Epidermal melanocyte (primary cell): ENCODE results near the gene UGT2A1.
A peak's percentile ranks its signal among the peaks of the same experiment; 100 is the strongest.
"Not testable (repeated sequence)": the region's sequence is repeated elsewhere in the genome, so short reads cannot be mapped to it uniquely, and the experiment has no call there.

Experiments
- DNase-seq: peaks from one replicate; pipeline ENCODE4 v3.0.0; 2011; ENCODE audit warnings: low spot score; ENCODE audit not compliant: insufficient read length

UGT2A1 gene

DNA sequence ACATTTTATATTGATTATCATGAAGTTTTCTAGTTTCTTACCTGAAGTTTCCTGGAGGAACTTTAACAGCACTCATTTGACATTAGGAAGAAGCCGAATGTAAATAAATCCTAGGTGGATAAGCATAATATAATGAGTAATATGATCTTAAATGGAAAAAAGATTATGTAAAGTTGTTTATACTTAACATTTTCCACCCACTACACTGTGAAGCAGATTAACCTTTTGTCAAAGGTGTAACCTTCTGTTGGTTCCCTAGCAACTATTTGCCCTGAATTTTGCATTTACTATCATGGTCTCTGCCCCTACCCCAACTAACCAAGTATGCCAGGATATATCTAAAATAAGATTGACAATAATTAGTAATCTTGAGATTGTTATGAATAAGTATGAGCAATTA lies at the start of gene UGT2A1:
TSS of gene UGT2A1 (minus strand) at position 101 of the 400 bp plus-strand sequence. CDS start 5,603 bp downstream, outside the sequence.
- DNase-seq = no peak

DNA sequence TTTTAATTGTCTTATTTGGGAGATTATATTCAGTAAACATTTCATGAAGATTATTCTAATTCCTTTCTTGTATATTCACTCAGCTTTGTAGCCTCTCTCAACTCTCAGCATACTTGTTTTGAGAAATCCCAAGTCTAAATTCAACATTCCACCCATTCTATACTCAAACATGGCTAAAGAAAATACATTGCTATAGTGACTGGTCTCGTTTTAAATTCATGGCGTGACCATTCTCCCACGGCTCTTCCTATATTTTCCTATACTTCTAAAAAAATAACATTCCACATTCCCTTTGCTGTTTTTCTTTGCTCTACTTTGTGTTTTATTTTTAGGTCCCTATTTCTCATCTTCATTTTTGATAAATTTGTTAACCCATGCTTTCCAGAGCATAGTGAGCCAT lies 49.2 kb upstream of the UGT2A1 start:
- DNase-seq = no peak

DNA sequence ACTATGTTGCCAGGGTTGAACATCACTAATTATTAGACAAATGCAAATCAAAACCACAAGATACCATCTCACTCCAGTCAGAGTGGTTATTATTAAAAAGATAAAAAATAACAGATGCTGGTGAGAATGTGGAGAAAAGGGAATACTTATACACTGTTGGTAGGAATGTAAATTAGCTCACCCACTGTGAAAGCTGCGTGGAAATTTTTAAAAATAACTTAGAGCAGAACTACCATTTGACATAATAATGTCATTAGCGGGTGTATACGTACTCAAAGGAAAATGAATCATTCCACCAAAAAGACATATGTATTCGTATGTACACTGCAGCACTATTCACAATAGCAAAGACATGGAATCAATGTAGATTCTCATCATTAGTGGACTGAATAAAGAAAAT lies 48.6 kb upstream of the UGT2A1 start:
- no peak for DNase-seq

DNA sequence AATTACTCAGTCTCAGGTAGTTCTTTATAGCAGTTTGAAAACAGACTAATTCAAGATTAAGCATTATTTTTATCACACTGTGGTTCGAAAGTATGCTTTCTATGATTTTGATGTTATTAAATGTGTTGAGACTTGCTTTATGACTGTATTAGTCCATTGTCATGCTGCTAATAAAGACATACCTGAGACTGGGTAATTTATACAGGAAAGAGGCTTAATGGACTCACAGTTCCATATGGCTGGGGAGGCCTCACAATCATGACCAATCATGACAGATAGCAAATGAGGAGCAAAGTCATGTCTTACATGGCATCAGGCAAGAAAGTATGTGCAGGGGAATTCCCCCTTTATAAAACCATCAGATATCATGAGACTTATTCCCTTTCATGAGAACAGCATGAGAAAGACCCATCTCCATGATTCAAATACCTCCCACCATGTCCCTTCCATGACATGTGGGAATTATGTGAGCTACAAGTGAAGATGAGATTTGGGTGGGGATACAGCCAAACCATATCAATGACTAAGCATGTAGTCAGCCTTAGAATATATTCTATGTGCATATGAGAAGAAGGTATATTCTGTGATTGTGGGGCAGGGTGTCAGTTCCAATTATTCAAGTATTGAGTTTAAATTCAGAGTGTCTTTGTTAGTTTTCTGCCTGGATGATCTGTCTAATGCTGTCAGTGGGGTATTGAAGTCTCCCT lies 44.6 kb upstream of the UGT2A1 start:
- DNase-seq = no peak

- DNase-seq = peak; percentile 19
Measured at GRCh38 chr4:69689599-69689998, 36.6 kb upstream of the UGT2A1 start.

GRCh38 chr4:69684804-69685203 lies 31.8 kb upstream of the UGT2A1 start:
- no peak for DNase-seq

DNA sequence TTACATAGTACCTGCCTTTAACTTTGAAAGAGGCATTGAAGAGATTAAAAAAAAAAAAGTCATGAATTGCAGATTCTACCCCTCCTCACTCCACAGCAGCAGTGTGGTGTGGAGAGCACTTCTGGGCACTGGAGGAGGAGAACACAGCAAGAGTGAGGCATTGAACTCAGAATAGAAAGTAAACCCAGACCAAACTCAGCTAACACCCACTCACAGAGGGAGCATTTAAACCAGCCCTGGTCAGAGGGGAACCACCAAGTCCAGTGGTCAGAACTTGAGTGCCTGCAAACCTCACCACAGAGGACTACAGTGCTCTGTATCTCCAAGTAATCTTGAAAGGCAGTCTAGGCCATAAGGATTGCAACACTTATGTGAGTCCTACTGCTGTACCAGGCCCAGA lies 15.6 kb upstream of the UGT2A1 start:
- no peak for DNase-seq

DNA sequence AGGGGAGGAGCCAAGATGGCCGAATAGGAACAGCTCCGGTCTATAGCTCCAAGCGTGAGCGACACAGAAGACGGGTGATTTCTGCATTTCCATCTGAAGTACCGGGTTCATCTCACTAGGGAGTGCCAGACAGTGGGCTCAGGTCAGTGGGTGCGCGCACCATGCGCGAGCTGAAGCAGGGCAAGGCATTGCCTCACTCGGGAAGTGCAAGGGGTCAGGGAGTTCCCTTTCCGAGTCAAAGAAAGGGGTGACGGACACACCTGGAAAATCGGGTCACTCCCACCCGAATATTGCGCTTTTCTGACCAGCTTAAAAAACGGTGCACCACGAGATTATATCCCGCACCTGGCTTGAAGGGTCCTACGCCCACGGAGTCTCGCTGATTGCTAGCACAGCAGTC lies 11.0 kb upstream of the UGT2A1 start:
- DNase-seq = not testable (repeated sequence)

DNA sequence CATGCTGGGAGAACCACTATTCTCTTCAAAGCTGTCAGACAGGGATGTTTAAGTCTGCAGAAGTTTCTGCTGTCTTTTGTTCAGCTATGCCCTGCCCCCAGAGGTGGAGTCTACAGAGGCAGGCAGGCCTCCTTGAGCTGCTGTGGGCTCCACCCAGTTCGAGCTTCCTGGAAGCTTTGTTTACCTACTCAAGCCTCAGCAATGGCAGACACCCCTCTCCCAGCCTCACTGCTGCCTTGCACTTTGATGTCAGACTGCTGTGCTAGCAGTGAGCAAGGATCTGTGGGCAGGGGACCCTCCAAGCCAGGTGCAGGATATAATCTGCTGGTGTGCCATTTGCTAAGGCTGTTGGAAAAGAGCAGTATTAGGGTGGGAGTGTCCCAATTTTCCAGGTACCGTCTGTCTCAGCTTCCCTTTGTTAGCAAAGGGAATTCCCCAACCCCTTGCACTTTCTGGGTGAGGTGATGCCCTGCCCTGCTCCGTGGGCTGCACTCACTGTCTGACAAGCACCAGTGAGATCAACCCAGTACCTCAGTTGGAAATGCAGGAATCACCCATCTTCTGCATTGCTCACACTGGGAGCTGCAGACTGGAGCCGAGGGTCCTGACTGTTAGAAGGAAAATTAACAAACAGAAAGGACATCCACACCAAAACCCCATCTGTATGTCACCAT lies 8.2 kb upstream of the UGT2A1 start:
- DNase-seq = not testable (repeated sequence)

DNA sequence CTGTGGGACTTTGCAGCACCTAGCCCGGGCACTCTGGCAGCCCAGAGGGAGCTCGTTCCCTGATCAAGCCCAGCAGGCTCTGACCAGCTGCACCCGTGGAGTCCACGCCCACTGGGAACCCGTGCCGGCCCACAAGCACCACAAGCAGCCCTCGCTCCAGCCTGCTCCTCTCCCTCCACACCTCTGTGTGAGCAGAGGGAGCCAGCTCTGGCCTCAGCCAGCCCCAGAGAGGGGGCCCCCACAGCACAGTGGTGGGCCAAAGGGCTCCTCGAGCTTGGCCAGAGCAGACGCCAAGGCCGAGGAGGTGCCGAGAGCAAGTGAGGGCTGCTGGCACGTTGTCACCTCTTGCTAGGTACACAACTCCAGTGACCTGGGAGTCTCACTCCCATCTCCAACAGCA lies 5.1 kb upstream of the UGT2A1 start:
- DNase-seq = no peak

DNA sequence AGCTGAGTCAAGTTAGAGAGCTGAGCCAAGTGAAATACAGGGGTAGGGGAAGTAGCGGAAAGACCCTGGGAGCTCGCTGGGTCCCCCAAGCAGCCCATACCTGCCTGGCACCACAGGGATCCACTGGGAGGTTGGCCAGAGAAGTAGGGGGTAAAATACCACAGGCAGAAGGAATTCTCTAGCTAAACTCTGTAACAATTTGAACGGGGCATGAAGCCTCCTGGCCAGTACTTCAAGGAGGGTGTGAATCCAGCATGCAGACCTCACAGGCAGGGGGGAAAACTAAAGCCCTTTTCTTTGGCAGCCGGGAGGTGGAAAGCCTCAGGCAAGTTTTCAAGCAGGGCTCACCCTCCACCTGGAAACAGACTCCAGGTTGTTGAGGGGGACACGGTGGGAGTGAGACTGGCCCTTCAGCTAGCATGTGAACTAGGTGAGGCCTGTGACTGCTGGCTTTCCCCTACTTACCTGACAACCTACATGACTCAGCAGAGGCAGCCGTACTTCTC lies 3.7 kb upstream of the UGT2A1 start:
- DNase-seq = no peak

DNA sequence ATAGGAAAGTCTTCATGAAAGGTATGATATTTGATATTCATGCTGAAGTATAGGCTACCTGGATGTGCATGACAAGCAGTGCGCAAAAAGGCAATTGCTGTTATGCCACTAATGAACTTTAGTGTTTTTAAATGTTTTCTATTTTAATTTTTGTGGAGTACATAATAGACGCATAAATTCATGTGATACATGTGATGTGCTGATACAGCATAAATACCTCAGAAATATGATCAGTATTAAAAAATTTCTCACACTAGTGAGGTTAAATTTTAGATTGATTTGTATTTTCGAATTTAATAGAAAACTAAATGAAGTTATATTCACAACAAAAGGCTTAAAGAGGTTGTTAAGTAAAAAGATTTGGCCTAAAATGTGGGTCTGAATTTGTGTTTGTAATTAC lies 2.2 kb downstream of the UGT2A1 start:
- DNase-seq = no peak

DNA sequence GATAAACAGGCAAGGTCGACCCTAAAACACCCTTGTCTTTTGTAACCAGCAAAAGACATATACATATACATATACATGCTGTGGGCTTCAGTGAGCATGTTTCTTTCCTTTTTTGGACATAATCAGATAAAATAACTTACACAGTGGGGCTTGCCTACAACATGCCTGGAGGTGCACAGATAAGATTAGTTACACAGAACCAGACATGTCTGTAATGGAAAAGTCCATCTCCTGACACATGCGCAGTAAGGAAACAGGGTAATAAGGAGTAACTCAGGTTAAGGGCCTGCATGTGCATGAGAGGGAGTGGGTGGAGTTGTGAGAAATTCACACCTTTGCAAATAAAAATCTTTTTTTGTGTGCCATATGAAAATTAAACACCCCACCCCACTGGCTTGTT lies 3.4 kb downstream of the UGT2A1 start:
- no peak for DNase-seq

DNA sequence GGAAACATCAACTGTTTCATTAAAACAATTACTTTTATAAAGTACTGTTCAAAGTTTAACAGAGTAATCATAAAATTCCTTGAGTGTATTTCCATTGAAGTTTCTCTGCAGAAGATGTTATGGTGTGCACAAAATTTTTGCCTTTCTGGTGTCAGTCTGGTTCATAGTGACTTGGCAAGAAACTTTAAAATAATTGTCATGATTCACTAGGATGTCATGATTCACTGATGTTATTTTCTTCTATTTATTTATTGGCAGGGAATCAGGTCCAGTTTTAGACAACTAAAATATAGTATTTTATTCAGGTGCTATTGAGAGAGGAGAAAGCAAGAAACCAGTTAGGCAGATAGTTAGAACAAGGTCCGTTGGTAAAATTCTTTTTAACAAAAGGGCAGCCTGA lies 3.8 kb downstream of the UGT2A1 start:
- no peak for DNase-seq

DNA sequence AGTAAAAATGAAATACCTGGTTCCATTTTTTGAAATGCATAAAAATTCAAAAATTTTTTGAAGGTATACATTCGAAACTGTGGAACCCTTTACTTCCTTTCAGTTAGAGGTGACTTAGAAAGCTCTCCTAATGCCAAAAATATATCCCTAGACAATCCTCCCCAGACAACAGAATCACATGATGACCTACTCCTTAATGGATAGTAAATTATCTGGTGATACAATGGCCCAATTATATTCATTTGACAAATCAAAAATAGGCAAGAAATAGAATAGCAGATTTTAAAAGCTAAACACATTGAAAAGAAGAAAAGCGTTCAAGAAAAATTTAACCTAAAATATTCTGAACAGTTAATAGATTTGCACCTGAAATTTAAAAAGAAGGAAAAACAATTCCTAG lies 10.1 kb downstream of the UGT2A1 start:
- no peak for DNase-seq

DNA sequence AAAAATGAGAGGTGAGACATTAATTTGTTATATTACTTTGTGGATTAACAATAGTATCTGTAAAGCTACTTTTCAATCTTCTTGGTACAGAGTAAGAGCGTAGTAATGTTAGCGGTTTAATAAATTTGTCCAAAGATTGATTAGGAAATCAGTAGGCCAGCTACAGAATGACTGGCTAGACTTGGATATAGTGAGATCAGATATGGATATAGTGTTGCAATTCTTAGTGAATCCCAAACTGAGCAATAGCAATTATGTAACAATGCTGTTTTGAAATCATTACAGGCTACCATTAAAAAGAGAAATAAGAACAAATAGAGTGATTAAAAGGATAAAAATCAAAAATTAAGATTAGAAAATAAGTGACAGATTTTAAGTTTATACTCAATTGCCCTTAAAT lies 12.8 kb downstream of the UGT2A1 start:
- no peak for DNase-seq

DNA sequence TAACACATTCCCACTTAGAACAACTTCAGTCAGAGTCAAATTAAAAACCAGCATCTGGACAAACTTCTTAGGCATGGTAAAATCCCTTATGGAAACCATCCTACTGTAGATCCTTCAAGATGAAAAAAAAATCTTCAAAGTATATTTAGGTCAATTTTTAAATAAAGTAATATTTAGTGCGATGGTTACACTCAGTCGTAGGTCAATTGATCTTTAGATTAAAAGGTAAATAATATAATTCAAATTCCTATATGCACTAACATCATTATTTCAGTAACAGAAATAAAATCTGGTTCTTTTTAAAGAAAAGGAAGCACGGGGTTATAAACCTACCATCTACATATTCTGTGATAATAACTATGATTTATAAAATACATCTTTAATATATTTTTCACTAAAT lies 13.5 kb downstream of the UGT2A1 start, which contains the start of gene UGT2A2:
TSS of gene UGT2A2 (minus strand) at position 101 of the 400 bp plus-strand sequence. CDS start at position 99, 2 bp downstream.
- no peak for DNase-seq

- DNase-seq = no peak
Measured at GRCh38 chr4:69617083-69617694, 35.9 kb downstream of the UGT2A1 start.

- no peak for DNase-seq
Measured at GRCh38 chr4:69610484-69610883, 42.6 kb downstream of the UGT2A1 start.

- DNase-seq = no peak
Measured at GRCh38 chr4:69601065-69601464, 52.0 kb downstream of the UGT2A1 start.

- no peak for DNase-seq
Measured at GRCh38 chr4:69600013-69600412, 53.0 kb downstream of the UGT2A1 start.

DNA sequence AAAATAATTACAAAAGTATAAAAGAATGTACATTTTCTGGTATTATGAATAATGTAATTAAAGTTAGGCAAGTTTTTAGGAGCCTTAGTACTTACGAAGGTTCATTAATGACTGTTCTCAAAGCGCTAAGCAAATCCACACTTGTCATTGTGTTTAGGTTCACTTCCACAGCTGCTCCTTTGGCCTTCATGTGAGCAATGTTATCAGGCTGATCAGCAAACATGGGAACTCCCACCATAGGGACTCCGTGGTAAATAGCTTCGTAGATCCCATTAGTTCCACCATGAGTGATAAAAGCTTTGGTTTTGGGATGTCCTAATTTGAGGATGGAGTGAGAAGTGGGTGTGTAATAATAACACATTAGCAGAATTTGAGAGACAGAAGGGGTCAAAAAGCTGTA lies 58.7 kb downstream of the UGT2A1 start:
- DNase-seq = no peak
